Loucy (cell line): ENCODE measurements around the gene C1QTNF12.

Experiments used
- EZH2phosphoT487 ChIP-seq: fragments of 200-600 bp; IDR thresholded peaks from 2 replicates; pipeline ENCODE4 v1.6.1; 2018; ENCODE audit warnings: antibody characterized with exemption, mild to moderate bottlenecking, moderate library complexity, borderline replicate concordance
- TF ChIP-seq, protein P1 (sequence below): fragments of 200-600 bp; sonication (generic); conservative IDR thresholded peaks from 2 replicates; pipeline ENCODE4 v1.5.1; 2014; ENCODE audit warnings: mild to moderate bottlenecking, antibody characterized with exemption, low read length

- TF ChIP-seq, protein P1, sequence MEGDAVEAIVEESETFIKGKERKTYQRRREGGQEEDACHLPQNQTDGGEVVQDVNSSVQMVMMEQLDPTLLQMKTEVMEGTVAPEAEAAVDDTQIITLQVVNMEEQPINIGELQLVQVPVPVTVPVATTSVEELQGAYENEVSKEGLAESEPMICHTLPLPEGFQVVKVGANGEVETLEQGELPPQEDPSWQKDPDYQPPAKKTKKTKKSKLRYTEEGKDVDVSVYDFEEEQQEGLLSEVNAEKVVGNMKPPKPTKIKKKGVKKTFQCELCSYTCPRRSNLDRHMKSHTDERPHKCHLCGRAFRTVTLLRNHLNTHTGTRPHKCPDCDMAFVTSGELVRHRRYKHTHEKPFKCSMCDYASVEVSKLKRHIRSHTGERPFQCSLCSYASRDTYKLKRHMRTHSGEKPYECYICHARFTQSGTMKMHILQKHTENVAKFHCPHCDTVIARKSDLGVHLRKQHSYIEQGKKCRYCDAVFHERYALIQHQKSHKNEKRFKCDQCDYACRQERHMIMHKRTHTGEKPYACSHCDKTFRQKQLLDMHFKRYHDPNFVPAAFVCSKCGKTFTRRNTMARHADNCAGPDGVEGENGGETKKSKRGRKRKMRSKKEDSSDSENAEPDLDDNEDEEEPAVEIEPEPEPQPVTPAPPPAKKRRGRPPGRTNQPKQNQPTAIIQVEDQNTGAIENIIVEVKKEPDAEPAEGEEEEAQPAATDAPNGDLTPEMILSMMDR = no peak
- no peak for TF ChIP-seq EZH2phosphoT487
These were observed 6.2 kb downstream of the C1QTNF12 start for GRCh38 chr1:1240348-1240732.
